GM12875 (cell line): ENCODE data around the gene RGS6.

ENCODE experiments used
- H3K4me3 ChIP-seq: one replicate; pipeline ENCODE4 v1.5.1; 2011; ENCODE audit warnings: low read depth, low read length, control low read depth
- TF ChIP-seq, protein P1 (sequence below): IDR thresholded peaks from 2 replicates; pipeline ENCODE4 v1.5.1; 2011; ENCODE audit warnings: low read depth, mild to moderate bottlenecking, control low read depth, inconsistent platforms, low read length, moderate library complexity, borderline replicate concordance; ENCODE audit not compliant: insufficient read depth

Gene RGS6

GRCh38 chr14:72577521-72577920 is 645.3 kb downstream of the RGS6 start:
- no peak overlapping the region for H3K4me3 ChIP-seq
- TF ChIP-seq, protein P1, sequence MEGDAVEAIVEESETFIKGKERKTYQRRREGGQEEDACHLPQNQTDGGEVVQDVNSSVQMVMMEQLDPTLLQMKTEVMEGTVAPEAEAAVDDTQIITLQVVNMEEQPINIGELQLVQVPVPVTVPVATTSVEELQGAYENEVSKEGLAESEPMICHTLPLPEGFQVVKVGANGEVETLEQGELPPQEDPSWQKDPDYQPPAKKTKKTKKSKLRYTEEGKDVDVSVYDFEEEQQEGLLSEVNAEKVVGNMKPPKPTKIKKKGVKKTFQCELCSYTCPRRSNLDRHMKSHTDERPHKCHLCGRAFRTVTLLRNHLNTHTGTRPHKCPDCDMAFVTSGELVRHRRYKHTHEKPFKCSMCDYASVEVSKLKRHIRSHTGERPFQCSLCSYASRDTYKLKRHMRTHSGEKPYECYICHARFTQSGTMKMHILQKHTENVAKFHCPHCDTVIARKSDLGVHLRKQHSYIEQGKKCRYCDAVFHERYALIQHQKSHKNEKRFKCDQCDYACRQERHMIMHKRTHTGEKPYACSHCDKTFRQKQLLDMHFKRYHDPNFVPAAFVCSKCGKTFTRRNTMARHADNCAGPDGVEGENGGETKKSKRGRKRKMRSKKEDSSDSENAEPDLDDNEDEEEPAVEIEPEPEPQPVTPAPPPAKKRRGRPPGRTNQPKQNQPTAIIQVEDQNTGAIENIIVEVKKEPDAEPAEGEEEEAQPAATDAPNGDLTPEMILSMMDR = no peak

GRCh38 chr14:72578514-72578913 is 646.3 kb downstream of the RGS6 start:
- TF ChIP-seq, protein P1 = no peak

GRCh38 chr14:72582582-72582981 is 650.4 kb downstream of the RGS6 start:
- TF ChIP-seq, protein P1 = no peak
- H3K4me3 ChIP-seq = no peak overlapping the region

More at GRCh38 chr14:72578514-72578913, 646.3 kb downstream of the RGS6 start:
- H3K4me3 ChIP-seq = no peak overlapping the region

DNA sequence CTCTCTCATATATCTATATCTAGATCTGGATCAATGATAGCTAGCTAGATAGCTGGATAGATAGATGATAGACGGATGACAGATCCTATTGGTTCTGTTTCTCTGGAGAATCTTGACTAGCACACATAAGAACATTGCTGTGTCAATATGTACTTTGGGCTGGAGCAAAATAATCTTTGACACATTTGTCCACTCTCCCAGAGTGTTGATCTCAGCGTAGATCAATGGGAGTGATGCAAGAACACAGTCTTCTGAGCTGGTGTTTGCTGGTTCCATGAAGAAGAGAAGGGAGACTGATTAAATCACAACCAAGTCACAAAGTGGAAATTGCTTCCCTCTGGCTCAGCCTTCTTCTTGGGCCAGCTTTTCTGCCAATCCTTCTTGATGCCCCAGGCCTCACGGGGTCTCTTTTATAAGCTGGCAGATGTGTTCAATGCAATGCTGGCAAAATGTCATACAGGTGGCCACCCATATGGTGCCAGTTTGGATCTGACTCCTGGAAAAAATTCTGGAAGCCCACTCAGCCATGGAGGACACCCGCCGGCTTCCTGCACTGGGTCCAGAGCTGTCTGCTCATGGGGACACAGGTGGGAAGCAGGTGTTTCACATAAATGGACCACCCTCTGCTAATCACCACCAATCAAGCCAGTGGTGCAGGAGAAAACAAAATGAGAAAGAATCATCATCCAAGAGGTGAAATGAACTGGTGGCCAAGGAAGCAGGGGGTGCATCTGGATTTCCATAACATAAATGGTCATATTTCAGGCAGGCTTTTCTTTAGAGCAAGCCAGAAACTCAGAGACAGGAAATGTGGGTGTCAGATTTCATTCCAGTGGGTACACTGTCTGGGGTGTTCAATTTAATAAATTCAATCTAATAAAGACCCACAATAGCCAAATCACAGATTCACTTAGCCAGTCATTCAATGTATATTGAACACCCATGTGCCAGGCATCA is 651.4 kb downstream of the RGS6 start:
- TF ChIP-seq, protein P1 = no peak
- H3K4me3 ChIP-seq = no peak overlapping the region

- TF ChIP-seq, protein P1 = no peak
- no peak overlapping the region for H3K4me3 ChIP-seq
These were observed 656.3 kb downstream of the RGS6 start for GRCh38 chr14:72588521-72588920.

GRCh38 chr14:72589652-72590051 is 657.4 kb downstream of the RGS6 start:
- H3K4me3 ChIP-seq = no peak overlapping the region
- TF ChIP-seq, protein P1 = no peak

- TF ChIP-seq, protein P1 = no peak
- no peak overlapping the region for H3K4me3 ChIP-seq
These were observed 658.3 kb downstream of the RGS6 start for GRCh38 chr14:72590577-72590976.
